ENCODE results near the gene METTL8.

Gene METTL8, protein sequence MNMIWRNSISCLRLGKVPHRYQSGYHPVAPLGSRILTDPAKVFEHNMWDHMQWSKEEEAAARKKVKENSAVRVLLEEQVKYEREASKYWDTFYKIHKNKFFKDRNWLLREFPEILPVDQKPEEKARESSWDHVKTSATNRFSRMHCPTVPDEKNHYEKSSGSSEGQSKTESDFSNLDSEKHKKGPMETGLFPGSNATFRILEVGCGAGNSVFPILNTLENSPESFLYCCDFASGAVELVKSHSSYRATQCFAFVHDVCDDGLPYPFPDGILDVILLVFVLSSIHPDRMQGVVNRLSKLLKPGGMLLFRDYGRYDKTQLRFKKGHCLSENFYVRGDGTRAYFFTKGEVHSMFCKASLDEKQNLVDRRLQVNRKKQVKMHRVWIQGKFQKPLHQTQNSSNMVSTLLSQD

GRCh38 chr2:171433763-171434012 lies at the start of gene METTL8:
TSS of gene METTL8 (minus strand) at chr2:171433990. CDS start at chr2:171392185, 41,805 bp downstream.
- no peak for DNase-seq (ENCODE audit: low read depth)
- TF ChIP-seq MAX (IDR thresholded peaks at IDR 0.05; ENCODE audit: low read depth, low read length) (0 out of 2 replicates have a peak, but pooled peaks have one; percentile 30), MYC (IDR thresholded peaks at IDR 0.05; ENCODE audit: low read depth, low read length) (0 out of 2 replicates have a peak, but pooled peaks have one; percentile 4), POLR2A (IDR thresholded peaks at IDR 0.05; ENCODE audit: extremely low read depth, insufficient read length) (peak; percentile 72), CTCF (IDR thresholded peaks at IDR 0.05; ENCODE audit: low read depth, low read length) (peak; percentile 72)
- peak within 1 kb of the TSS; percentile 95 for H3K4me3 ChIP-seq (ENCODE audit: low read depth, low read length)

DNA sequence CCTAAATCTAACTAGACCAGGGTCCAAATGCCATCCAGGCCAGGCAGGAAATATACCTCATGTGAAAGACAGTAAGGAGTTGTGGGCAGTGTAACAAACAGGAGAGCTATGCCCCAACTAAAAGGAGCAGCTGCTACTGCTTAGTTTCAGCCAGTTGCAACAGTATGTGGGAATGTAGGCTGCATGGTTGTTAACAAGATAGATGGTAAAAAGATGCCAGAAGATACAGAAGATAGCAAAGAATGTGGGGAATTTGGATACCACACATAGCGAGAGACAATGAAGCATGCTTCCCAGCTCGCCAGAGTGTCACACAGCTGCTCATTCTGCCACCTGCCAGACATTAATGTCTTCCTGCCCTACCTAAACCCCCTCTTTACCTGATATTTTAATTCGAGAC lies 49.1 kb upstream of the METTL8 start:
- DNase-seq (ENCODE audit: low read depth) = no peak
- H3K4me3 ChIP-seq (ENCODE audit: low read depth, low read length) = no peak overlapping the region
- TF ChIP-seq MAX (IDR thresholded peaks at IDR 0.05; ENCODE audit: low read depth, low read length) = no peak
- TF ChIP-seq MYC (IDR thresholded peaks at IDR 0.05; ENCODE audit: low read depth, low read length) = no peak
- no peak for TF ChIP-seq POLR2A (IDR thresholded peaks at IDR 0.05; ENCODE audit: extremely low read depth, insufficient read length)
- TF ChIP-seq CTCF (IDR thresholded peaks at IDR 0.05; ENCODE audit: low read depth, low read length) = no peak

GRCh38 chr2:171482308-171482707 lies 48.5 kb upstream of the METTL8 start:
- DNase-seq (ENCODE audit: low read depth) = no peak
- TF ChIP-seq MYC (IDR thresholded peaks at IDR 0.05; ENCODE audit: low read depth, low read length) (no peak), MAX (IDR thresholded peaks at IDR 0.05; ENCODE audit: low read depth, low read length) (no peak), CTCF (IDR thresholded peaks at IDR 0.05; ENCODE audit: low read depth, low read length) (no peak), POLR2A (IDR thresholded peaks at IDR 0.05; ENCODE audit: extremely low read depth, insufficient read length) (no peak)
- no peak overlapping the region for H3K4me3 ChIP-seq (ENCODE audit: low read depth, low read length)

GRCh38 chr2:171480908-171481307 lies 47.1 kb upstream of the METTL8 start:
- no peak for DNase-seq (ENCODE audit: low read depth)
- no peak overlapping the region for H3K4me3 ChIP-seq (ENCODE audit: low read depth, low read length)
- TF ChIP-seq MYC (IDR thresholded peaks at IDR 0.05; ENCODE audit: low read depth, low read length) (no peak), MAX (IDR thresholded peaks at IDR 0.05; ENCODE audit: low read depth, low read length) (no peak), CTCF (IDR thresholded peaks at IDR 0.05; ENCODE audit: low read depth, low read length) (no peak), POLR2A (IDR thresholded peaks at IDR 0.05; ENCODE audit: extremely low read depth, insufficient read length) (no peak)

- no peak for DNase-seq (ENCODE audit: low read depth)
- no peak overlapping the region for H3K4me3 ChIP-seq (ENCODE audit: low read depth, low read length)
- TF ChIP-seq MAX (IDR thresholded peaks at IDR 0.05; ENCODE audit: low read depth, low read length) = no peak
- TF ChIP-seq POLR2A (IDR thresholded peaks at IDR 0.05; ENCODE audit: extremely low read depth, insufficient read length) = no peak
- no peak for TF ChIP-seq CTCF (IDR thresholded peaks at IDR 0.05; ENCODE audit: low read depth, low read length)
- no peak for TF ChIP-seq MYC (IDR thresholded peaks at IDR 0.05; ENCODE audit: low read depth, low read length)
Observed at GRCh38 chr2:171479154-171479814, 45.5 kb upstream of the METTL8 start.

All from NB4 (cell line).